SU-DHL-6 (cell line): Measurements from ENCODE around the gene SIRPG.

Experiments
- EZH2phosphoT487 ChIP-seq: fragments of 200-600 bp; sonication (generic), shearing (Covaris generic); conservative IDR thresholded peaks from 2 replicates; pipeline ENCODE4 v1.6.1; 2018; ENCODE audit warnings: mild to moderate bottlenecking, antibody characterized with exemption, low read length, moderate library complexity, mixed read lengths
- TF ChIP-seq, protein P1 (sequence below): fragments of 200-600 bp; sonication (generic); IDR thresholded peaks from one replicate; pipeline ENCODE4 v1.5.1; 2017; ENCODE audit warnings: antibody characterized with exemption, mild to moderate bottlenecking, low read length, moderate library complexity; ENCODE audit not compliant: insufficient read depth, poor library complexity, severe bottlenecking

DNA sequence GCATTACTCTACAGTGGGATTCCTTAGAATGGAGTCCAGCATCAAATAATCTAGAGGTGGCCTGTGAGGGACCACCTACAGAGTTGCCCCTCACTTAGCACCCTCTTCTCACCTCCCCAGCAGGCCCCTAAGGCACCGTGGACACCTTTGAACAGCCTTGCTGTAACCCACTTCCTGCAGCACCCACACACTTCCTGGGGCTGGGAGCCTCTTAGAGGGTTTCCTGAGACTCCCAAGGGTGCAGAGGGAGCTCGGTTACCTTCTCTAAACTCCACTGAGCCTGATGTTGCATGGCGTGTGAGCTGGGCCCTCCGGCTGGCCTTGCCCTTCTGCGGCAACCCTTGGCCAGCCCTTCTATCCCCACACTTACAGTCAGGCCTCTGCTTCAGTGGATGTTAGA is 7.3 kb upstream of the SIRPG start:
- TF ChIP-seq, protein P1, sequence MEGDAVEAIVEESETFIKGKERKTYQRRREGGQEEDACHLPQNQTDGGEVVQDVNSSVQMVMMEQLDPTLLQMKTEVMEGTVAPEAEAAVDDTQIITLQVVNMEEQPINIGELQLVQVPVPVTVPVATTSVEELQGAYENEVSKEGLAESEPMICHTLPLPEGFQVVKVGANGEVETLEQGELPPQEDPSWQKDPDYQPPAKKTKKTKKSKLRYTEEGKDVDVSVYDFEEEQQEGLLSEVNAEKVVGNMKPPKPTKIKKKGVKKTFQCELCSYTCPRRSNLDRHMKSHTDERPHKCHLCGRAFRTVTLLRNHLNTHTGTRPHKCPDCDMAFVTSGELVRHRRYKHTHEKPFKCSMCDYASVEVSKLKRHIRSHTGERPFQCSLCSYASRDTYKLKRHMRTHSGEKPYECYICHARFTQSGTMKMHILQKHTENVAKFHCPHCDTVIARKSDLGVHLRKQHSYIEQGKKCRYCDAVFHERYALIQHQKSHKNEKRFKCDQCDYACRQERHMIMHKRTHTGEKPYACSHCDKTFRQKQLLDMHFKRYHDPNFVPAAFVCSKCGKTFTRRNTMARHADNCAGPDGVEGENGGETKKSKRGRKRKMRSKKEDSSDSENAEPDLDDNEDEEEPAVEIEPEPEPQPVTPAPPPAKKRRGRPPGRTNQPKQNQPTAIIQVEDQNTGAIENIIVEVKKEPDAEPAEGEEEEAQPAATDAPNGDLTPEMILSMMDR, result no peak
- TF ChIP-seq EZH2phosphoT487, result no peak
